CD4-positive, alpha-beta T cell treated with Interleukin-12 subunit alpha and Interleukin-12 subunit beta, for 1 hour (primary cell): ENCODE measurements around the gene SYT1.

Source experiments
- DNase-seq: peaks from one replicate; pipeline ENCODE4 v3.0.0-alpha.2; 2020

The SYT1 gene

GRCh38 chr12:79301181-79301580, 436.6 kb downstream of the SYT1 start:
- no peak for DNase-seq

GRCh38 chr12:79302162-79302814, 437.7 kb downstream of the SYT1 start:
- no peak for DNase-seq

- no peak for DNase-seq
These were observed 442.8 kb downstream of the SYT1 start for GRCh38 chr12:79307340-79307739.

- DNase-seq, result no peak
These were observed 444.5 kb downstream of the SYT1 start for GRCh38 chr12:79309039-79309438.

- DNase-seq, result no peak
These were observed 452.7 kb downstream of the SYT1 start for GRCh38 chr12:79317179-79317847.

- DNase-seq, result no peak
These were observed 458.3 kb downstream of the SYT1 start for GRCh38 chr12:79322905-79323304.

- no peak for DNase-seq
These were observed 460.0 kb downstream of the SYT1 start for GRCh38 chr12:79324571-79324970.

GRCh38 chr12:79326222-79326621, 461.6 kb downstream of the SYT1 start:
- no peak for DNase-seq

- no peak for DNase-seq
These were observed 462.1 kb downstream of the SYT1 start for GRCh38 chr12:79326663-79327062.

- no peak for DNase-seq
These were observed 462.9 kb downstream of the SYT1 start for GRCh38 chr12:79327465-79327864.

- no peak for DNase-seq
These were observed 465.4 kb downstream of the SYT1 start for GRCh38 chr12:79329933-79330332.

- no peak for DNase-seq
These were observed 467.3 kb downstream of the SYT1 start for GRCh38 chr12:79331870-79332269.

- no peak for DNase-seq
These were observed 468.6 kb downstream of the SYT1 start for GRCh38 chr12:79333144-79333543.

GRCh38 chr12:79337662-79338290, 473.2 kb downstream of the SYT1 start:
- no peak for DNase-seq

- no peak for DNase-seq
These were observed 480.6 kb downstream of the SYT1 start for GRCh38 chr12:79344855-79345847.

GRCh38 chr12:79347866-79348265, 483.3 kb downstream of the SYT1 start:
- no peak for DNase-seq

GRCh38 chr12:79351251-79351650, 486.7 kb downstream of the SYT1 start:
- DNase-seq, result no peak

- no peak for DNase-seq
These were observed 491.6 kb downstream of the SYT1 start for GRCh38 chr12:79356216-79356615.

GRCh38 chr12:79357048-79357447, 492.5 kb downstream of the SYT1 start:
- DNase-seq, result no peak

- no peak for DNase-seq
These were observed 494.2 kb downstream of the SYT1 start for GRCh38 chr12:79358716-79359300.

GRCh38 chr12:79360286-79360685, 495.7 kb downstream of the SYT1 start:
- no peak for DNase-seq

- DNase-seq, result no peak
These were observed 496.4 kb downstream of the SYT1 start for GRCh38 chr12:79360936-79361335.

GRCh38 chr12:79364197-79364596, 499.6 kb downstream of the SYT1 start:
- DNase-seq, result no peak
